Loucy (cell line): ENCODE results near the gene SPACA9.

ENCODE experiments used
- CTCF ChIP-seq: fragments of 200-600 bp; sonication (generic); conservative IDR thresholded peaks from 2 replicates; pipeline ENCODE4 v1.5.1; 2014; ENCODE audit warnings: mild to moderate bottlenecking, antibody characterized with exemption, low read length
- EZH2phosphoT487 ChIP-seq: fragments of 200-600 bp; IDR thresholded peaks from 2 replicates; pipeline ENCODE4 v1.6.1; 2018; ENCODE audit warnings: antibody characterized with exemption, mild to moderate bottlenecking, moderate library complexity, borderline replicate concordance

GRCh38 chr9:132909311-132909710 is 30.6 kb downstream of the SPACA9 start:
- TF ChIP-seq CTCF, result no peak
- no peak for TF ChIP-seq EZH2phosphoT487
